Stomach (tissue), 9 donors: ENCODE measurements around the gene PERM1. TPM values are rescaled to one million over a fixed set of nuclear protein-coding genes. Genes with fewer than 3 reads are reported as not detected.

Experiments
- DNase-seq, 2 donors: peaks; one replicate each; pipeline versions ENCODE4 v3.0.0 to v3.0.0-alpha.2; 2013 to 2019
- H3K27ac ChIP-seq, 5 donors: fragments of 200-600 bp in 4 of 5; sonication (generic) in 4 of 5; one replicate each; pipeline ENCODE4 v1.5.1; 2013 to 2019; ENCODE audit warnings: mild to moderate bottlenecking in 1 of 5, moderate library complexity in 1 of 5
- H3K27me3 ChIP-seq, 3 donors: fragments of 200-600 bp; sonication (generic); one replicate each; pipeline ENCODE4 v1.5.1; 2017 to 2019; ENCODE audit warnings: mixed run types in 1 of 3
- H3K36me3 ChIP-seq, 4 donors: fragments of 200-600 bp; sonication (generic); 1 replicate in 3 of 4; 2 replicates in 1 of 4; pipeline ENCODE4 v1.5.1; 2016 to 2019
- H3K4me1 ChIP-seq, 4 donors: fragments of 200-600 bp; sonication (generic); one replicate each; pipeline ENCODE4 v1.5.1; 2016 to 2019
- H3K4me3 ChIP-seq, 4 donors: fragments of 200-600 bp; sonication (generic) in 3 of 4; one replicate each; pipeline ENCODE4 v1.5.1; 2016 to 2019; ENCODE audit warnings: mild to moderate bottlenecking in 1 of 4
- H3K9me3 ChIP-seq, 4 donors: fragments of 200-600 bp; sonication (generic); one replicate each; pipeline ENCODE4 v1.5.1; 2016 to 2019
- EP300 ChIP-seq: sonication (generic); formaldehyde crosslinking; IDR thresholded peaks from one replicate; pipeline ENCODE4 v1.6.1; 2017; ENCODE audit warnings: antibody characterized with exemption
- POLR2A ChIP-seq, 4 donors: fragments of 450-650 bp; IDR thresholded peaks; one replicate each; pipeline ENCODE4 v1.6.1; 2016; ENCODE audit warnings: antibody characterized with exemption in 4 of 4, control low read depth in 2 of 4, mild to moderate bottlenecking in 1 of 4, moderate library complexity in 1 of 4
- POLR2AphosphoS5 ChIP-seq, 3 donors: sonication (generic); formaldehyde crosslinking; IDR thresholded peaks; one replicate each; pipeline ENCODE4 v1.6.1; 2016; ENCODE audit warnings: antibody characterized with exemption in 3 of 3
- WGBS, 5 donors: extraction: QIAGEN DNeasy Blood & Tissue Kit in 3 of 5; methylation state at CpG; one replicate each; pipeline versions ENCODE4 v1.1.5 to v1.1.7; 2013 to 2018; 5-methylcytosine and 5-hydroxymethylcytosine counted together
- intact Hi-C: fragments of 100-400 bp; cut with DNase I; formaldehyde crosslinking; loops from one replicate; pipeline ENCODE4 v1.15.1; 2023; ENCODE audit warnings: low total_unique reads
- polyA plus RNA-seq, 3 donors: library from polyadenylated mRNA; stranded (reverse); fragments of 200-250 nt; gene quantifications; one replicate each; pipeline ENCODE4 v1.2.3, GENCODE V29; 2013
- total RNA-seq, 5 donors: library from RNA; depleted of rRNA; stranded (reverse); fragments of >200 nt; gene quantifications; one replicate each; pipeline versions ENCODE4 v1.1.0 to v1.2.3, GENCODE V29; 2014 to 2016
- TF ChIP-seq, protein P1 (sequence below), 7 experiments: fragments of 450-650 bp in 4 of 7; fragments of 200-600 bp in 3 of 7; sonication (generic) in 3 of 7; IDR thresholded peaks; one replicate each; pipeline ENCODE4 v1.5.1; 2016 to 2019; ENCODE audit warnings: antibody characterized with exemption in 7 of 7, control low read depth in 2 of 7, mild to moderate bottlenecking in 1 of 7
- donor health status: healthy with polysubstance abuse.
- donor health status: Bipolar disorder and iron deficiency.
- donor health status: healthy.

Gene PERM1
- total and polyA plus RNA-seq, 8 donors = 0.37 to 0.88 (median 0.45) TPM; not detected in 4

DNA sequence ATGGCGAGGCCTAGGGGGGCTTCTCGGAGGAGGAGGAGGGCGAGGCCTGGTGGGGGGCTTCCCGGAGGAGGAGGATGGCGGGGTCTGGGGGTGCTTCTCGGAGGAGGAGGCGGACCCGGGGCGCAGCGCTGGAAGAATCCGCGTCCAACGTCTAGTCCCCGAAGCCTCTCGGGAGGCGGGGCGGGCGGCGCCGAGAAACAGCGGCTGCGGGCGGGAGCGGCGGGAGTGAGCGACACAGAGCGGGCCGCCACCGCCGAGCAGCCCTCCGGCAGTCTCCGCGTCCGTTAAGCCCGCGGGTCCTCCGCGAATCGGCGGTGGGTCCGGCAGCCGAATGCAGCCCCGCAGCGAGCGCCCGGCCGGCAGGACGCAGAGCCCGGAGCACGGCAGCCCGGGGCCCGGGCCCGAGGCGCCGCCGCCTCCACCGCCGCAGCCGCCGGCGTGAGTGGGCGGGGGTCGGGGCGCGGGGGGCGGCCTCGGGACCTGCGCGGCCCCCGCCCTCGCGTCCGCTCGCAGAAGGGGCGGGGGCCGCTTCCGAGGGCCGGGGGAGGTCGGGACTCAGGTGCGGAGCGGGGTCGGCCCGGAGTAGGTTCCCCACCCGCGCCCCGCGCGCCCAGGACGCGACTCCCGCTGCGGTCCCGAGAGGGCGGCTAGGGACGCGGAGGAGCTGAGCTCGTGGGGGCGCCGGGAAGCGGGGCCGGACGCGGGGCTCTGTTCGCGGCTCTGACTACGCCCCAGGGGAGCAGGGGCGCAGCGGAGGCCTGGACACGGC is 21.3 kb downstream of the PERM1 start, which contains the start of gene KLHL17:
TSS of gene KLHL17 (plus strand) at position 222 of the 769 bp plus-strand sequence. CDS start at position 332, 110 bp downstream.
- intact Hi-C loops = no loop called here
- Histone ChIP-seq H3K36me3 (peaks cover 26 to 49% (median 41%) of the 10 kb centered on the region in 4 donors), H3K4me3 (peak within 1 kb of the TSS; percentile 99 to 100 (median 100)), H3K9me3 (no peaks in the 10 kb centered on the region), H3K27me3 (peaks cover 0 to 6% (median 0%) of the 10 kb centered on the region in 3 donors), H3K4me1 (peaks cover 29 to 47% (median 44%) of the 10 kb centered on the region in 4 donors), H3K27ac (peak within 1 kb of the TSS in 2 of 5 donors; percentile 72 to 80)
- no peak for TF ChIP-seq POLR2AphosphoS5 (IDR thresholded peaks at IDR 0.05)
- TF ChIP-seq POLR2A (IDR thresholded peaks at IDR 0.05) = no peak
- TF ChIP-seq, protein P1, sequence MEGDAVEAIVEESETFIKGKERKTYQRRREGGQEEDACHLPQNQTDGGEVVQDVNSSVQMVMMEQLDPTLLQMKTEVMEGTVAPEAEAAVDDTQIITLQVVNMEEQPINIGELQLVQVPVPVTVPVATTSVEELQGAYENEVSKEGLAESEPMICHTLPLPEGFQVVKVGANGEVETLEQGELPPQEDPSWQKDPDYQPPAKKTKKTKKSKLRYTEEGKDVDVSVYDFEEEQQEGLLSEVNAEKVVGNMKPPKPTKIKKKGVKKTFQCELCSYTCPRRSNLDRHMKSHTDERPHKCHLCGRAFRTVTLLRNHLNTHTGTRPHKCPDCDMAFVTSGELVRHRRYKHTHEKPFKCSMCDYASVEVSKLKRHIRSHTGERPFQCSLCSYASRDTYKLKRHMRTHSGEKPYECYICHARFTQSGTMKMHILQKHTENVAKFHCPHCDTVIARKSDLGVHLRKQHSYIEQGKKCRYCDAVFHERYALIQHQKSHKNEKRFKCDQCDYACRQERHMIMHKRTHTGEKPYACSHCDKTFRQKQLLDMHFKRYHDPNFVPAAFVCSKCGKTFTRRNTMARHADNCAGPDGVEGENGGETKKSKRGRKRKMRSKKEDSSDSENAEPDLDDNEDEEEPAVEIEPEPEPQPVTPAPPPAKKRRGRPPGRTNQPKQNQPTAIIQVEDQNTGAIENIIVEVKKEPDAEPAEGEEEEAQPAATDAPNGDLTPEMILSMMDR (IDR thresholded peaks at IDR 0.05) = no peak
- no peak for TF ChIP-seq EP300
- DNase-seq = peak; percentile 80 to 88
- WGBS, 5 donors = 0 to 3% (median 1%) methylated on average over 26 to 108 of the region's 109 CpGs

DNA sequence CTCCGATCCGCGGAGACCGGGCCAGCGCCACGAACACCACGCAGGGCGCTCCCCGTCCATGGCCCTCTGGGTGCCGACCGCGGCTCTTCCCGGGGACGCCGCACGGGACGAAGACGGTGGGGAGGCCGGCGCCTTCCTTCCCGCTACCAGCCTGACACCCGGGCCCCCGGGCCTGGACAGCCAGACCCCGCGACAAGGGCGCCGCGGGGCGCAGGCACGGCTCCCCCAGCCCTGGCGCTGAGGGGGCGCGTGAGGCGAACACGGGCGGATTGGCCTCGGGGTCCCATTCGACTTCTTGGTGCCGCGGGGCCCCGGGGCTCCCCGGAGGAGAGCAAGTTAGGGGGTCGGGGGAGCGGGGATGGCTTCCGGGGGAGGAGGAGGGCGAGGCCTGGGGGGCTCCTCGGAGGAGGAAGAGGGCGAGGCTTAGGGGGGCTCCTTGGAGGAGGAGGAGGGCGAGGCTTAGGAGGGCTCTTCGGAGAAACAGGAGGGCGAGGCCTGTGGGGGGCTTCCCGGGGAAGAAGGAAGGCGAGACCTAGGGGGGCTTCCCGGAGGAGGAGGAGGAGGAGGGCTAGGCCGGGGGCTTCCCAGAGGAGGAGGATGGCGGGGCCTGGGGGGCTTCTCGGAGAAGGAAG is 22.0 kb downstream of the PERM1 start:
- H3K4me3 ChIP-seq = peak overlapping the region; percentile 99 to 100 (median 100)
- no peak for TF ChIP-seq POLR2AphosphoS5 (IDR thresholded peaks at IDR 0.05)
- TF ChIP-seq POLR2A (IDR thresholded peaks at IDR 0.05) = no peak
- TF ChIP-seq, protein P1 (IDR thresholded peaks at IDR 0.05) = no peak
- no peak for TF ChIP-seq EP300
- WGBS, 5 donors = 17 to 26% (median 22%) methylated on average over 23 to 57 of the region's 57 CpGs
- no peak for DNase-seq
- peaks cover 33 to 53% (median 46%) of the 10 kb centered on the region in 4 donors for H3K36me3 ChIP-seq
- H3K9me3 ChIP-seq = no peaks in the 10 kb centered on the region
- intact Hi-C loops = no loop called here
- peaks cover 0 to 6% (median 0%) of the 10 kb centered on the region in 3 donors for H3K27me3 ChIP-seq
- H3K27ac ChIP-seq = peak overlapping the region in 2 of 5 donors; percentile 72 to 80
- H3K4me1 ChIP-seq = peaks cover 29 to 45% (median 43%) of the 10 kb centered on the region in 4 donors

DNA sequence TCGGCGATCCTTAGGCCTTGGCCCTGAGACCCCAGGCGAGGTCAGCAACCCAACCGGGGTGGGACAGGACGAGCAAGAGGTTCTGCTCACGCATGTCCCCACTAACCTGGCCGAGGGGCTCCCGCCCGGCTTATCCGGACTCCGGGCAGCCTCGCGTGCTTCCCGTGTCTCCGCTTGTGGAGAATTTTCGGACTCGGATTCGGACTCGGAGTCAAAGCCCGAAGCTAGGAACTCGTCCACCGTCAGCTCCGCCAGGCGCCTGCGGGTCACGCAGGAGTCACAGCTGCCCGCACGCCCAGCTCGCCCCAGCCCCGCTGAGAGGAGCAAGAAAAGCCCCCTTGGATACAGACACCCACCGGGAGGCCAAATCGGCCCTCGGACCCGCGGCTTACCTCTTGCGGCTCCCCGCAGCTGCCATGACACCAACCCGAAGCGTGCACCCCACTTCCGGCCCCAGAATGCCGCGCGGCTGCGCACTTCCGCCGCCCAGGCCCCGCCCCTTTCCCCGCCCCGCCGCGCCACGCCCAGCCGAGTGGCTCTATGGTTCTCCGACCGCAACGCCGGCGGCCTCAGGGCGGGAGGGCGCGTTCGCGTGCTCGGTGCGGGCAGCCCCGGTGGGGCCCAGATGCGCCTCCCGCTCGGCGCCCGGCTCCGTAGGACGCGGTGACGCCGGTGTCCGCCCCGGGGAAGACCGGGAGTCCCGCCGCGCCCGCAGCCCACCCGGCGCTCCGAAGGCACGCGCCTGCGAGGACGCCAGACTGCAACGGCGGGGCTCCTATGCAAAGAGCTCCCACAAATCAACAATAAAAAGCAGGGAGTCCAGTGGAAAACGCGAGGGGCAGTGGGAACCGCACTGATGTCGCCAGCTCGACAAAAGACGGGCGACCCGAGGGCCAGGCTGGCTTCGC is 22.8 kb downstream of the PERM1 start, which contains the start of gene NOC2L:
TSS of gene NOC2L (minus strand) at position 434 of the 908 bp plus-strand sequence. CDS start at position 418, 16 bp downstream.
- no peaks in the 10 kb centered on the region for H3K9me3 ChIP-seq
- H3K27ac ChIP-seq = peak within 1 kb of the TSS in 4 of 5 donors; percentile 50 to 80 (median 74)
- 0 to 9% (median 6%) methylated on average over 38 to 101 of the region's 101 CpGs for WGBS, 5 donors
- peak within 1 kb of the TSS; percentile 99 to 100 (median 100) for H3K4me3 ChIP-seq
- intact Hi-C loops = no loop called here
- peaks cover 41 to 57% (median 51%) of the 10 kb centered on the region in 4 donors for H3K36me3 ChIP-seq
- peaks cover 29 to 45% (median 43%) of the 10 kb centered on the region in 4 donors for H3K4me1 ChIP-seq
- peak; percentile 96 to 97 for DNase-seq
- H3K27me3 ChIP-seq = peaks cover 0 to 6% (median 0%) of the 10 kb centered on the region in 3 donors
- TF ChIP-seq, protein P1 (IDR thresholded peaks at IDR 0.05) = no peak
- TF ChIP-seq EP300 = no peak
- TF ChIP-seq POLR2A (IDR thresholded peaks at IDR 0.05) = no peak
- TF ChIP-seq POLR2AphosphoS5 (IDR thresholded peaks at IDR 0.05) = peak; percentile 35 to 76 (median 44)
